DOHH2 (cell line): Measurements from ENCODE around the gene ROCK2.
A peak's percentile ranks its signal among the peaks of the same experiment; 100 is the strongest.

Experiments
- H3F3A ChIP-seq: fragments of 200-600 bp; sonication (generic), shearing (Covaris generic); 2 replicates; pipeline ENCODE4 v1.6.0; 2016; ENCODE audit warnings: antibody characterized with exemption, mild to moderate bottlenecking; ENCODE audit not compliant: control insufficient read depth, insufficient read depth
- H3K27ac ChIP-seq: fragments of 200-600 bp; sonication (generic); 2 replicates; pipeline ENCODE4 v1.5.1; 2014; ENCODE audit warnings: low read depth, mild to moderate bottlenecking, low read length, moderate library complexity
- H3K27me3 ChIP-seq: fragments of 200-600 bp; sonication (generic); 2 replicates; pipeline ENCODE4 v1.6.1; 2014; ENCODE audit warnings: mild to moderate bottlenecking, low read length, mixed read lengths; ENCODE audit not compliant: control insufficient read depth
- H3K36me3 ChIP-seq: fragments of 200-600 bp; sonication (generic); 2 replicates; pipeline ENCODE4 v1.6.1; 2014; ENCODE audit warnings: mild to moderate bottlenecking, low read length, moderate library complexity, mixed read lengths; ENCODE audit not compliant: control insufficient read depth
- H3K4me1 ChIP-seq: fragments of 200-600 bp; sonication (generic); 2 replicates; pipeline ENCODE4 v1.6.1; 2014; ENCODE audit warnings: mild to moderate bottlenecking, low read length, mixed read lengths; ENCODE audit not compliant: control insufficient read depth
- H3K4me2 ChIP-seq: fragments of 200-600 bp; sonication (generic); 2 replicates; pipeline ENCODE4 v1.6.0; 2014; ENCODE audit warnings: mild to moderate bottlenecking, low read length, moderate library complexity
- H3K4me3 ChIP-seq: fragments of 200-600 bp; sonication (generic); 2 replicates; pipeline ENCODE4 v1.5.1; 2014; ENCODE audit warnings: mild to moderate bottlenecking, low read length, mixed read lengths
- H3K79me2 ChIP-seq: fragments of 200-600 bp; sonication (generic); 2 replicates; pipeline ENCODE4 v1.6.1; 2014; ENCODE audit warnings: mild to moderate bottlenecking, low read length, mixed read lengths; ENCODE audit not compliant: control insufficient read depth
- H3K9me2 ChIP-seq: fragments of 200-600 bp; sonication (generic); replicated peaks from 2 replicates; pipeline ENCODE4 v1.6.1; 2014; ENCODE audit warnings: mild to moderate bottlenecking, low read length, mixed read lengths; ENCODE audit not compliant: control insufficient read depth
- H3K9me3 ChIP-seq: fragments of 200-600 bp; sonication (generic); 2 replicates; pipeline ENCODE4 v1.6.1; 2014; ENCODE audit warnings: antibody characterized with exemption, low read length, mixed read lengths; ENCODE audit not compliant: control insufficient read depth, insufficient read depth
- H4K20me1 ChIP-seq: fragments of 200-600 bp; sonication (generic); 2 replicates; pipeline ENCODE4 v1.6.0; 2014; ENCODE audit warnings: low read depth, mild to moderate bottlenecking, antibody characterized with exemption, low read length, moderate library complexity; ENCODE audit not compliant: control insufficient read depth, insufficient read depth
- CTCF ChIP-seq: fragments of 200-600 bp; sonication (generic); IDR thresholded peaks from one replicate; pipeline ENCODE4 v1.5.1; 2014; ENCODE audit warnings: antibody characterized with exemption, mild to moderate bottlenecking, low read depth, low read length; ENCODE audit not compliant: poor library complexity, severe bottlenecking
- EZH2phosphoT487 ChIP-seq: fragments of 200-600 bp; sonication (generic); IDR thresholded peaks from 2 replicates; pipeline ENCODE4 v1.6.1; 2017; ENCODE audit warnings: borderline replicate concordance, mild to moderate bottlenecking, antibody characterized with exemption, low read length, moderate library complexity, mixed read lengths

The ROCK2 gene

GRCh38 chr2:11370377-11371091 lies 26.1 kb upstream of the ROCK2 start:
- H3K4me2 ChIP-seq = no peak overlapping the region
- no peak overlapping the region for H3K27ac ChIP-seq
- peaks cover 5% of the 10 kb centered on the region; the same call in 1 of the 2 replicates for H3F3A ChIP-seq
- H3K4me1 ChIP-seq = peaks cover 39% of the 10 kb centered on the region
- H4K20me1 ChIP-seq = no peaks in the 10 kb centered on the region
- no peaks in the 10 kb centered on the region for H3K27me3 ChIP-seq
- no peaks in the 10 kb centered on the region for H3K9me3 ChIP-seq
- no peak overlapping the region for H3K4me3 ChIP-seq
- H3K36me3 ChIP-seq = no peaks in the 10 kb centered on the region
- TF ChIP-seq CTCF (no peak), EZH2phosphoT487 (no peak)
- no peaks in the 10 kb centered on the region for H3K9me2 ChIP-seq
- no peaks in the 10 kb centered on the region for H3K79me2 ChIP-seq

GRCh38 chr2:11368059-11368572 lies 23.7 kb upstream of the ROCK2 start:
- Histone ChIP-seq H3K27me3 (no peaks in the 10 kb centered on the region), H4K20me1 (no peaks in the 10 kb centered on the region)
- TF ChIP-seq EZH2phosphoT487 = no peak
- no peak for TF ChIP-seq CTCF

GRCh38 chr2:11367170-11367730 lies 22.8 kb upstream of the ROCK2 start:
- H3K4me1 ChIP-seq = peaks cover 13% of the 10 kb centered on the region
- H3K36me3 ChIP-seq = no peaks in the 10 kb centered on the region
- H3K27me3 ChIP-seq = peaks cover 4% of the 10 kb centered on the region; the same call in 1 of the 2 replicates
- no peaks in the 10 kb centered on the region for H4K20me1 ChIP-seq
- H3K9me3 ChIP-seq = no peaks in the 10 kb centered on the region
- peak overlapping the region; percentile 38 for H3K4me2 ChIP-seq
- H3K79me2 ChIP-seq = no peaks in the 10 kb centered on the region
- H3F3A ChIP-seq = no peaks in the 10 kb centered on the region
- H3K27ac ChIP-seq = no peak overlapping the region
- no peaks in the 10 kb centered on the region for H3K9me2 ChIP-seq
- TF ChIP-seq EZH2phosphoT487 (no peak), CTCF (no peak)
- H3K4me3 ChIP-seq = 0 out of 2 replicates have a peak overlapping the region, but pooled peaks have one; percentile 4

More at GRCh38 chr2:11368059-11368572, 23.7 kb upstream of the ROCK2 start:
- no peaks in the 10 kb centered on the region for H3K36me3 ChIP-seq
- peak overlapping the region; percentile 38 for H3K4me2 ChIP-seq
- H3K79me2 ChIP-seq = no peaks in the 10 kb centered on the region
- H3K27ac ChIP-seq = no peak overlapping the region
- H3K9me2 ChIP-seq = no peaks in the 10 kb centered on the region
- H3K9me3 ChIP-seq = no peaks in the 10 kb centered on the region
- no peaks in the 10 kb centered on the region for H3F3A ChIP-seq
- peaks cover 16% of the 10 kb centered on the region for H3K4me1 ChIP-seq
- 0 out of 2 replicates have a peak overlapping the region, but pooled peaks have one; percentile 4 for H3K4me3 ChIP-seq
